T47D (cell line): Measurements from ENCODE around the gene KRT222.

ENCODE experiments used
- DNase-seq, 2 experiments: peaks; one replicate each; pipeline versions ENCODE4 v3.0.0 to v3.0.0-alpha.2; 2011 to 2012; ENCODE audit warnings: low read depth in 1 of 2, low spot score in 1 of 2
- JUND ChIP-seq: IDR thresholded peaks from 2 replicates; pipeline ENCODE4 v1.6.1; 2012; ENCODE audit warnings: low read depth
- in situ Hi-C: cut with HindIII; loops from 2 replicates; pipeline ENCODE4 v1.10.0; 2016; ENCODE audit warnings: low sequenced_read_pairs, low pct_unique_long_range_greater_than_20kb

Gene KRT222

DNA sequence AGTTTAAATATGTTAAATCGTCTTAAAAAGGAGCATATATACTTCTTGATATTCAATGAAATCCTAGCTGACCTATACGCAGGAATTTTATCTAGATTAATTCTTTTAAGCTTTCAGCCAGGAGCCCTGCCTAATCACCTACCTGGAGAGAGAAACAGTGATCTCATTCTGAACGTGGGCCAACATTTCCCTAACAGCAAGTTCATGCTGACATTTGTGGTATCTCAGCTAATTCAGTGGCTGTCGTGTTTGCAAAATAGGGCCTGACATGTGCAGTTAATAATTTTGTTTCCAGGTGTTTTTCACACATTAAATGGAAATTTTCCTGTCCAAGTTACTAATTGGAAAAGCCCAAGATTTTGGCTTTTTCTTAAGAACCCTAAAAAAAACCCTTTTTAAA is 21.2 kb upstream of the KRT222 start:
- no peak for TF ChIP-seq JUND
- in situ Hi-C loops = no loop called here
- DNase-seq = peak in 1 of 2 experiments; percentile 41

DNA sequence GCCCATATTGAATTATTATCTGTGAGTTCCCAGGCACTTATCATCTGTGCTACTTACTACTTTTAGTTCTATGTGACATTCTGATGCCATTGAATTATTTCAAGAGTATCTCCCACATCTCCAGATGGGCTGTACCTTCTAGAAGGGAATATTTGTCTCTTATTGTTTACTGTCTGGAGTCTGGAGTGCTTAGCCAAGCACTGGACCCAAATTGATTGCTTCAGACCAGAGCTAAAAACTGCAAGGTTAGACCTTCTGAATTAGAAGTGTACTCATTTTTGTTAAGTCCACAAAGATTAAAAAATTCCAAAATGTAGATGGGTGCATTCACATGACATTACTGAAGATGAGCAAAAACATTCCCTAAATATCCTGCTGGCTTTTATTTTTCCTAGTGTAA is 16.0 kb upstream of the KRT222 start:
- in situ Hi-C loops = no loop called here
- no peak for TF ChIP-seq JUND
- no peak for DNase-seq

DNA sequence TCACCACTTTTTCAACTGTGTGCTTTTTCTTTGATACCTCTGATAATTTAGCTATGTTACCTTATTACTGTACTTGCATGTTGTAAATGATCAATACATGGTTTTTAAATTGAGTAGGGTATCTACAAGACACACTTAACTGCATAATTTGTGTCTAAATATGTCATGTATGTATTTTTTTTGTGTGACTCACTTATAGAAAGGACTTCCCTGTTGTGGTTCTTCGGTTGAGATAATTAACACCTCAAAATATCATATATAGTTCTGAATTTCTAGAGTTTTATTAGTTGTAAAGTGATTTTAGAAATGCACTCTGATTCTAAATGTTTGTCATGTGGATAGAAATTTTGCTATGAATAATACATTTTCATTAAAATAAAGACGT is 14.5 kb upstream of the KRT222 start:
- DNase-seq = no peak
- in situ Hi-C loops = no loop called here
- no peak for TF ChIP-seq JUND

DNA sequence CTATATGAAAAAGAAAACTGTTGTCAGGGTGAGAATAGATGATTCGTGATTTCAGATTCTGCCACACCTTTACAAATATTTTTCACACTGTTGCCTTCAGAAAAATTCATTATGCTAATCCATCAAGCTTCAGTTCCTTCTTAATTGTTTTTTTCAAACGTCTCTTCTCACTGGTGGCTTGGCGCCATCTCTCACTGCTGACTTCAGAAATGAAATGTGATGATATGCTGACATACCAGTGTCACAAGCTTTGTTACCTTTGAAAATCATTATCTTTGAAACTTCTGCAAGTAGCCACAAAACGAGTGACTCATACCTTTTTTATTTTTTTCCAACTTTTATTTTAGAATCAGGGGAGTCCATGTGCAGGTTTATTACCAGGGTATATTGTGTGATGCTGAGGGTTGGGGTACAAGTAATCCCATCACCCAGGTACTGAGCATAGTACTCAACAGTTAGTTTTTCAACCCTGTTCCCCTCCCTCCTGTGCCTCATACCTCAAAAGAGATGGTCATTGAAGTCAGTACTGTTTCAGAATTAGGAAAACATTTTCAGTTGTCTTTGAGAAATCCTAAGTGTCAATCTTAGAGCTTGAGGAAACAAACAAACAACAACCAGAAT is 14.0 kb upstream of the KRT222 start:
- in situ Hi-C loops = no loop called here
- TF ChIP-seq JUND = no peak
- DNase-seq = no peak

DNA sequence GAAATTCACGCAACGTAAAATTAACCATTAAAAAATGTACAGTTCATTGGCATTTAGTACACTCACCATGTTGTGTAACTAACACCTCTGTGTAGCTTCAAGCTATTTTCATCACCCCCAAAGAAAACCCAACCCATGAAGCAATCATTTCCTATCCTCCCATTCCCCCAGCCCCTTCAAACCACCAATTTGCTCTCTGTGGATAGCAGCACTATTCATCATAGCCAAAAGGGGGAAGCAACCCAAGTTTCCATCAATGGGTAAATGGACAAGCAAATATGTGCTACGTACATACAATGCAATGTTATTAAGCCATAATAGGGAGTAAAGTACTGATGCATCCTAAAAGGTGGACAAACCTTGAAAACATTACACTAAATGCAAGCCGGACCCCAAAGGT is 10.9 kb upstream of the KRT222 start:
- in situ Hi-C loops = no loop called here
- no peak for TF ChIP-seq JUND
- DNase-seq = no peak

DNA sequence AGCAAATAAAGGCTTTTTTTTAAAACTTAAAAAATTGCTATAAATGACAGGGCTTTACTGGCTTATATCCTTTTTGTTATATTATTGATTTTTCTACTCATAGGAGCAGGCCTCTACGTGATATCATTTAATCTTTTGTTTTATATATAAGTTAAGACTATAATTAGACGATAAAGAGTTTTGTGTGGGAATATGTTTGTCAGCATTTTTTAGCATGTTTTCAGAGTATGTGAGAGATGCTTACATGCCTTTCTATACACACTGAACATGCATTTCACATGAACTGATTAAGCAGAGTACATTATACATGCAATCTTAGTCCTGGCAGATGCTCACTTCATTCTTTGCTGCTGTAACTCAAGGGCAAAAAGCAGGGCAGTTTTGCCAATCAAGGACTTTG is 7.7 kb upstream of the KRT222 start:
- TF ChIP-seq JUND = no peak
- no peak for DNase-seq
- in situ Hi-C loops = no loop called here

DNA sequence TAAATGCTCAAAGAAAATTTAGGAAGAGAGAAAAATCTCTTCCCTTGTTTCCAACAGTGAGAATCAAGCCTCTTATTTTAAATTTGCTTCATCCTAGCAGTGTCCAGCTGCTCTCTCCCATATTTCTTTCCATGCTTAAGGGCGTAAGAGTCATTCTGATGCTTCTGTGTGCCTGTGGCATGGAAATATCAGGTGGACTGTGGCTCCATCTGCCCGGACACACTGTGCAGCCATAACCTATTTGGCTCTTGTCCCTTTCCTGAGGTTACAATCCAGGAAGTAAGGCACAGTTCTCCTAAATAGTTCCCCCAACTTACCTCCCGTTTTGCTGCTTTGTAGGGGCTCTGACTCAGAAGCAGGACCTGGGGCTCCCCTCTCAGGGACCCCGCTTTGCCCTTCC is 6.3 kb upstream of the KRT222 start:
- no peak for TF ChIP-seq JUND
- in situ Hi-C loops = no loop called here
- peak in 1 of 2 experiments; percentile 11 for DNase-seq

DNA sequence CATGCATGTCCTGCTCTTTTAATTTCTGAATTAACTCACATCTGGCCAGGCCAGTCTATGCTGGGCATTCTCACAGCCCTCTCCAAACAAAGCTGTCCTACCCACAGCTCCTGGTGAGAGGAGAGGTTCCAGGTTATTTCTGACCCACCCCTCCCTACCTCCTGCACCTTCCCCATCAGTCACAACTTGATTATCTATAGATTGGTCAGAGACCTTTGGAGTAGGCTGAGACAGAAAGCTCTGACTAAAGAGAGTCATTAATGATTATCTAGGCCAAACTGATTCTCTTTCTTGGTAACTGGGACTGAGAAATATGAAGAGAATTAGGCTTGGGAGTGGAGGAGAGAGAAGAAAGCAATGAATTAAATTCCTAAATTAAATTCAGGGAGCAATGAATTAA is 1.4 kb upstream of the KRT222 start:
- TF ChIP-seq JUND = no peak
- DNase-seq = no peak
- in situ Hi-C loops = no loop called here

DNA sequence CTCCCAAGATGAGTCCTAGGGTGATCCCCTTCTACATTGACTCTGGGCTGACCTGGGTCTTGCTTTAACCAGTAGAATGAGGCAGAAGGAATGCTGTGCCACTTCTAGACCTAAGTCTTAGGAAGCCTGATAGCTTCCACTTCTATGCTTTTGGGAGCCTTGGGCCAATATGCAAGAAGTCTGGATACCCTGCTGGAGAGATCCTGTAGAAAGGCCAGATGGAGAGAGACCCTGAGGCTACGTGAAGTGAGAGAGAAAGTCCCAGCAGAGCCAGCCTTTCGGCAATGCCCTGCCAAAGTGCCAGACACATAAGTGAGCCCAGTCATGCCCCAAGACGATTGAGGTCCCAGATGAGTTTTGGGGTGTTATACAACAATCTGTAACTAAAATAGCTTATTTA is 1.7 kb downstream of the KRT222 start:
- DNase-seq = no peak
- in situ Hi-C loops = no loop called here
- TF ChIP-seq JUND = no peak

DNA sequence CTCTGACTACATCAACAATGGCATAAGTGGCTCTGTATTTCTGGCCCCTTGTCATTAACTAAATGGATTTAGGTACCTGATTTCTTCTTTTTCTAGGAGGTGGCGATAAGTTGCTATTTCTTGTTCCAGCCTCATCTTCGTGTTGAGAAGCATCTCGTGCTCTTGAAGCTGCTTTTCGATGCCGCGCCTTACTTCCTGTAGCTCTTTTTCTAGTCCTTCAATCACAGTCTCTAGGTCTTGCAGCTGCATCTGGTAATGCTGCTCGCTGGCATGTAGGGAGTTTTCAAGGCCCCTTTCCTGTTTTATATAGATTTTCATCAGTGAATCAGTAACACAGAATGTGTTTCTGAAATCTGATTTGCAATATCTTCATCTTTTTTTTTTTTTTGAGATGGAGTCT is 5.1 kb downstream of the KRT222 start:
- no peak for DNase-seq
- no peak for TF ChIP-seq JUND
- in situ Hi-C loops = no loop called here

DNA sequence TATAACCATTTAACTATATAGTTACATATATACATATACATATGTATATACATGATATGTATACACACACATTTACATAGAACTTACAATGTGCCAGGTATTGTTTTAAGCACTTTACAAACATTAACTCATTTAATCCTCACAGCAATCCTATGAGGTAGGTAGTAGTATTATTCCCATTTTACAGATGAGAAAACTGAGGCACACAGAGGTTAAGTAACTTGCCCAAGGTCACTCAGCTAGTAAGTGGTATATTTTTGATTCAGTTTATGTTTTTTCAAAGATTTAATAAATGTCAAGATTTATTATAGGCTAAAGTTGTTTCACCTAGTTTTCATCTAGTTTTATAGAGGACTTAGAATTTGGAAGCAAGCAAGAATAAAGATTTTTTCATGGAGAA is 6.6 kb downstream of the KRT222 start:
- no peak for DNase-seq
- TF ChIP-seq JUND = no peak
- in situ Hi-C loops = no loop called here

DNA sequence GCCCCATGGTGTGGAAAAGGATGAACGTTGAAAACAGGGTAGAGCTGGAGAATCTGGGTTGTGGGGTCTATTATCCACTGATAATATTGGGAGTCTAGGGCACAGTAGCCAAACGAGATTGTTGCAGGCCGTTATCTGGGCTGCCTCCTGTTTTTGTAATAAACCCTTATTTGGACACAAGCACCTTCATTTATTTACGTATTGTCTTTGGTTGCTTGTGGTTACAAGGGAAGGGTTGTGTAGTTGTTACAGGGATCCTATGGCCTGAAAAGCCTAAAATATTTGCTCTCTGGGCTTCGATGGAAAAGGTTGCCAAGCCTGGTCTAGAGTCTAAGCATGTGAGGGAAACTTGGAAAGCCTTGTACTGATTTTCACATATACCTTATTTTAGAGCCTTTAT is 13.0 kb downstream of the KRT222 start:
- TF ChIP-seq JUND = no peak
- DNase-seq = peak in 1 of 2 experiments; percentile 59
- in situ Hi-C loops = no loop called here

DNA sequence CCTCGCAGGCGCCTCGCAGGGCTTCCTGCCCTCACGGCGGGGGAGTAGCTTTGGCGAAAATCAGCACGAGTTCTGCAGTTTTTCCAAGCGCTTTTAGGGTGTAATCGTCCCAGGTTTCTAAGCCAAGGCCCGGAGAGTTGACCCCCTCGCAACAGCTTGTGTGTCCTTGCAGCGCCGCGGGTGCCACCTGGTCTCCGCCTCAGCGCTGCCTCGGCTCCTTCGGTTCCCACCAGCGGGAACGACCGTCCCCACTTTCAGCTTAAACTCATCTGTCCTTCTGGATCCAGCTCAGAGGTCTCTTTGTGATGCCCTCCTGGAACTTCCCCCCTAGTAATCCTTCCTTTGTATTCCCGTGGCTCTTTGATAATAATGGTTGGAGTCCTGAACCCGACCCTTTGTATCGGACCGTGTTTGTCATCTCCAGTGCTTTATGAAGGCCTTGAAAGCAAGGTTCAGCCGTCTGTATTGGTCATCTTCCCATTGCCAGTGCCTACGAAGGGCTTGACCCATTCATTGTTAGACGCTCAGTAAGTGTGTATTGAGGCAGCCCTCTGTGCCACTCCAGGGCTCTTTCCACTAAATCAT is 16.5 kb downstream of the KRT222 start:
- TF ChIP-seq JUND = no peak
- in situ Hi-C loops = no loop called here
- DNase-seq = no peak

DNA sequence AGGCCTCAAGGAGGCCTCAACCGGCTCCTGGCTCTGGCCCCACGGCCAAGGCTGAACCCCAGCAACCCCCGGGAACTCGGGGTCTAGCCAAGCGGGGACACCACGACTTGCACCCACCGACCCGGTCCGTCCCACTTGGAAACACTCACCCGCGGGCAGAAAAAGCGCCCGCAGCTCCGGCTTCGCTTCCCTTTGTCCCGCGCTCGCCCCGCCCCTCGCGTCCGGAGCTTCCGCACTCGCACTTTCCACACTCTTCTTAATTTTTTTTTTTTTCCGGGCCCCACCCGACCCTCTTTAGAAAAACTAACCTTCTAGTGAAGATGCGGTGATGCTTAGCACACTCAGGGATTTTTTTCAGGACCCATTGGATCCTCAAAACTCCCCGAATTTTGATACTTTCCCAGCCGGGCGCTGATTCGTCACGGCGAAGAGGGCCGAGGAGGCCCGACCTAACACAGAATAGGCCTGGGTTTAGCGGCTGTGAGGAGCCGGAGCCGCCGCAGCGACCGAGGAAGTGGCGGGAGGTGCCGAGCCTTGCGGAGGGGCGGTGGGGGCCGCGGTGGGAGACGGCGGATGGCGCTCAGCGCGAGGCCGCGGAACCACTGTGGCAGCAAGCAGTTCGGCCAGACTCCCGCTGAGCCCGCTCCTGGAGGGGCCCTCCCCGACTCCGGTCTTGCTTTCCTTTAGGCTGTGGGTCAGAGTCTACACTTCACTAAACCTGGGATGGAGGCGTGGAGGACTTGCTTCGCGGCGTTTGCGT is 17.2 kb downstream of the KRT222 start, which contains the start of gene SMARCE1:
SMARCE1 (minus strand) TSS at position 195 of the 760 bp plus-strand sequence. CDS start 2,016 bp downstream, outside the sequence.
- peak; percentile 56 to 86 for DNase-seq
- no peak for TF ChIP-seq JUND
- in situ Hi-C loops = no loop called here
